NCI-H446 (cell line): Measurements from ENCODE around the gene HMGCS2.

ENCODE experiments used
- DNase-seq, 2 experiments: peaks; one replicate each; lab custom pipeline; 2025; lab: John Stamatoyannopoulos, UW

Gene HMGCS2

GRCh38 chr1:119762953-119763352 is 5.8 kb downstream of the HMGCS2 start:
- DNase-seq: no peak

- DNase-seq: no peak
These were observed 6.3 kb downstream of the HMGCS2 start for GRCh38 chr1:119762409-119762808.

- no peak for DNase-seq
These were observed 10.1 kb downstream of the HMGCS2 start for GRCh38 chr1:119758584-119758983.

DNA sequence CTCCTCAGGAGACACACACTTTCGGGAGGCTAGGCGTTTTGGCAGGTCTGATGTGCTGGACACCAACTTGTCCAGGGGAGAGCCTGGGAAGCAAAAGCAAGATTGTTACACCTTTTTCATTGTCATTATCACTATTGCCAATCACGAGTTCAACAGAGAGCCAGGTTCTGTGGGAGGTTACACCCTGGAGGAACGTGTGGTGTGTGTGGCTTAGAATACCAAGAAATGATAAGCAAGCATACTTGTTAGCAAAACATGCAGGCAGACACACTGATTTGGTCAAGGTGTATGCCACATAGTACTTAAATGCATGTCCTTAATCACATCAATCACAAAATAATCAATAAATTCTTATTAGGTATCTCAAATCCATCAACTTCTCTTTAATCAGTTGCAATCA is 16.1 kb downstream of the HMGCS2 start:
- no peak for DNase-seq

- no peak for DNase-seq
These were observed 20.7 kb downstream of the HMGCS2 start for GRCh38 chr1:119748040-119748439.

DNA sequence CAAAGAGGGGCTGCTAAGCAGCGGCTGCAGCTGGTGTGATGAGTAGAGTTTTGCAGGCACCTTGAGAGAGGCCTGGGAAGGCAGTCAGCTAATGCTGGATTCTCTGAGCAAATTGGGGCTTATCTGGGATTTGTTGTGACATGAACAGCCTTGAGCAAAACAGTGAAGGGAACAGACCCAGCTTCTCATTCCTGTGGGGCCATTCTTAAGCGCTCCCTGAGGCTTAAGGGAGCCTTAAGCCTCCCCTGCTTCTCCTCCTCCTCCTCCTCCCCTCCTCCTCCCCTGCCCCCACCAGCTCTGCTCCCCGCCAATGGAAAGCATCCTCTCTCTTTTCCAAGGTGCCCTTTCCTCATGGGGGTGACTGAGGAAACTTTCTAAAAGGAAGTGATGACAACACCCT is 21.3 kb downstream of the HMGCS2 start:
- DNase-seq: no peak

DNA sequence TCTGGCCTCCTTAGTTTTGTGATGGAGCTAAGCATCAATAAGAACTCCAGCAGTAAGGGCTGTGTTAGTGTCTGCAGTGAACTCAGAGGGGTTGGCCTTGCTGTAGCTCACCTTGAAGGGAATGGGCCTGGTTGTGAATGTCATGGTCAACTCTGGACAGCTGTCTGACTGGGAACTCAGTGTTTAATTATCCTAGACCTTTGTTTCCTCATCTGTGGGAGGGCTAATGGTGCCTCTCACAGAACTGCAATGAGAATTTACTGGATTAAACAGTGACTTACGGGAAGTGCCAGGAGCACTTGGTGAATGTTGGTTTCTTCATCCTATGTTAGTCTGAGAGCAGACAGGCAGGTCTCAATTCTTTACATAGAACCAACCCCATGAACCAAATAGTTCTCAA is 23.7 kb downstream of the HMGCS2 start:
- DNase-seq: no peak

- no peak for DNase-seq
These were observed 24.1 kb downstream of the HMGCS2 start for GRCh38 chr1:119744598-119744942.

- DNase-seq: peak; percentile 16 to 65
These were observed 24.7 kb downstream of the HMGCS2 start for GRCh38 chr1:119743776-119744597.

- no peak for DNase-seq
These were observed 25.4 kb downstream of the HMGCS2 start for GRCh38 chr1:119743308-119743707.

DNA sequence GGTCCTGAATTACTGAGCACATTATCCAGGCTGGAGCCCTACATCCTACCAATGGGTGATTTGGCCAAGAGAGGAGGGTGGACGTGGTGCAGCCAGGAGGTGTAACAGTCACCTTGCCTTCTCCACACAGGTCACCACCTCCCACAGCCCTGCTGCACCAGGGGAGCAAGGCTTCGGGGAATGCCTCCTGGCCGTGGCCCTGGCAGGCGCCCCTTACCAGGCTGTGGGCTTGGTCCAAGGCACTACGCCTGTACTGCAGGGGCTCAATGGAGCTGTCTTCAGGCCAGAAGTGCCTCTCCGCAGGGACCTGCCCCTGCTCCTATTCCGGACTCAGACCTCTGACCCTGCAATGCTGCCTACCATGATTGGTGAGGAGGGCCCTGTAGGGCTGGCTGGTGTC is 26.0 kb downstream of the HMGCS2 start:
- DNase-seq: no peak

- DNase-seq: no peak
These were observed 26.5 kb downstream of the HMGCS2 start for GRCh38 chr1:119742202-119742601.

DNA sequence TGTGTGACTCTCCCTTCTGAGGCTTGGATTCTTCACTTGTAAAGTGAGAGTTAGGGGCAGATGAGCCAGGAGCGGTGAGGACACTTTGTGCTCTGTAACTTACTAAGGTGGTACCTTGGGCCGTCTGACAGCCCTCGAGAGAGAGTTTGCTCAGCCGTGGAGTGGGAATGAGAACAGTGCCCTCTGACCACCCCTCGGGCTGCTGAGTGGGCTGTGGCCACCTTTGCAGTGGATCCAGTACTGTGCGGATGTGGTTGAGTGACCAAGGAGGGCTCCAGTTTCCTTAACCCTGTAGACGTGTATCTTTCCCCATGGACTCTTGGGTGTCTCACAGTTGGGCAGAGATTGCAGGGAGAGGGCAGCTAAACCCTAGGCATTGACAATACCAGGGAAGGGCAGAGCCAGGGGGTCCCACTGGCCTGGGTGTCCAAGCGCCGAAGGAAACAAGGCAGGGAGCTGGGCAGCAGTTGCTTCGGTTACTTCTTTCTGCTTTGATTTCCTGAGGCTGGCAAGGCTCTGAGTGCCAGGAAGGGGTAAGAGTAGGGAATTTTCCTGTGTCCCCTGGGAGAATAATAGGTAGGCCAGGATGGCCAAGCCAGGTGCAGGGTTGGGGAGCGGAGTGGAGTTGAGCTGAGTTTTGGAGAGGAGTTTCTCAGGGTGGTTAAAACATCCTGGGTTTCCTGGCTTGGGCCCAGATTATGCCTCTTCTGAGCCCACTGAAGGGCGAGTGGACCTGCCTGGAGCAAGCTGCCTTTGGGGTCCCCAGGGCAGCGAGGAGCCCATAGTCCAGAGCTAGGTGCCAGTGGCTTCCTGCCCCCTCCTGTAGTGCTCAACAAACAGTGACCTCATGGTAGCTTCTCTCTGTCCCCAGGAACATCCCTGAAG is 27.6 kb downstream of the HMGCS2 start:
- no peak for DNase-seq

- no peak for DNase-seq
These were observed 28.4 kb downstream of the HMGCS2 start for GRCh38 chr1:119740261-119740660.

GRCh38 chr1:119739150-119739549 is 29.6 kb downstream of the HMGCS2 start:
- DNase-seq: no peak

- DNase-seq: no peak
These were observed 30.5 kb downstream of the HMGCS2 start for GRCh38 chr1:119738100-119738720.

GRCh38 chr1:119737040-119737682 is 31.5 kb downstream of the HMGCS2 start:
- no peak for DNase-seq

- no peak for DNase-seq
These were observed 32.1 kb downstream of the HMGCS2 start for GRCh38 chr1:119736649-119737039.

DNA sequence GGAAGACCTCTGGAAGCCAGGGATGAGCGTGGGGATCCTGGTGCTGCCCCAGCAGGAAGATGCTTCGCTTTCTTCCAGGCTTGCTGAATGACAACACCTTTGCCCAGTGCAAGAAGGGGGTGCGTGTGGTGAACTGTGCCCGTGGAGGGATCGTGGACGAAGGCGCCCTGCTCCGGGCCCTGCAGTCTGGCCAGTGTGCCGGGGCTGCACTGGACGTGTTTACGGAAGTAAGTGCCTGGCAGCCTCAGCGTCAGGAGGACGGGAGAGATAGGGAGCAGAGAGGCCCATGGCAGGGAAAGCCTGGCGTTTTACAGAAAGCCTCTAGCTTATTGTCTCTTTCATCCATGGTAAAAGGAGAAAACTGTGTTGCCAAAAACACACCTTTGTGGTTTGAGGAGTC is 33.5 kb downstream of the HMGCS2 start:
- DNase-seq: no peak

GRCh38 chr1:119733754-119734153 is 35.0 kb downstream of the HMGCS2 start:
- no peak for DNase-seq

DNA sequence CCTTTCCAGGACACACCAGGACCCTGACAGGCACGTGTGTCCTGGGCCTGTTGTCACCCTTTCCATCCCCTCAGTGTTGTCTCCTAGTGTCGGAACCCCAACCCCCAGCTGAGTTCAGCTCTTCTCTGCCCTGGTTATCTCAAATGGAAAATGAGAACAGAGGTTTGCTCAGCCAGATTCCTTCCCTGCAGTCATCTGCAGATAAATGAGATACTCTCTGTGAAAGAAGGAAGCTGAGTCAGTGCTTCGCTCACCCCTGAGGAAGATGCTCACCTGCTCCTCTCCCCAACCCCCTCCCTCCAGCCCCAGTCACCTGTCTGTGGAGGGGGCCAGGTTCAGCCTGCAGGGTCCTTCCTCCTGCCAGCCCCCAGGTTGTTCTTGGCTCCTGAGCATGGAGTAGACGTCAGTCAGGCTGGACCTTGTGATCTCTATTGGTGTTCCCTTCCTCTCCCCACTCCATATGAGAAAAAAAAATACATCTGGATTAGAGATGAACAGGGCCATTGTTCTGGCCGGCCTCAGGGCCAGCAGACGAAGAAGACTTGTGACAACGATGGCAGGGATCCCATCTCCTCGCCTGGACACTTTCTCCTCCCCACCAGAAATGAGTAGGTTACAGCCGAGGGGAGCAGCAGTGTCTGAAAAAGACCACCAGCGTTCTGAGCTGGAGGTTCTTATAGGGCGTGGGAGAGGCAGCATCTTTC is 36.1 kb downstream of the HMGCS2 start:
- no peak for DNase-seq
